ENCODE results near the gene POLR3F.
"Not testable (repeated sequence)": the region's sequence is repeated elsewhere in the genome, so short reads cannot be mapped to it uniquely, and the experiment has no call there.

Gene POLR3F

DNA sequence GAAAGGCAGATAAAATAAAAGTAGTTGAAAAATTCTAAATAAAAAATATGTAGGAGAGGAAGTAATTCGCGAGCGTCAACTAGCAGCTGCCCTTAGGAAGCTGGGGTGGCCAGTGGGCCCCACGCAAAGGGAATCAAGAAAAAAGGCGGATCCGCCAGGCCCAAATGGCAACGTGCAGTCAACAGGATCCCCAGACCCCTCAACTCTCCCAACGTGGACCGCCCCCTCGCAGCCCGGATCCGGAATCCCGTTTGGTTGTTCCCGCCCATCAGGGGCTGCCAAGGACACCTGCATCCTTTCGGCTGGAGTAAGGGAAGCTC is 656 bp upstream of the POLR3F start:
- Histone ChIP-seq H3K9me3 (ENCODE audit: insufficient read depth, low read depth, low read length) (no peaks in the 10 kb centered on the region), H3K27me3 (ENCODE audit: insufficient read depth, low read length) (no peaks in the 10 kb centered on the region), H3K27ac (ENCODE audit: low read length) (no peak overlapping the region), H3K9ac (ENCODE audit: low read depth, low read length) (peak overlapping the region; percentile 65; the same call in 1 of the 2 replicates), H3K36me3 (ENCODE audit: insufficient read depth, low read depth, low read length) (peaks cover 16% of the 10 kb centered on the region), H3K4me1 (ENCODE audit: insufficient read depth, low read length) (no peaks in the 10 kb centered on the region; the same call in 1 of the 2 replicates), H3K4me3 (ENCODE audit: low read length) (peak overlapping the region; percentile 88)

DNA sequence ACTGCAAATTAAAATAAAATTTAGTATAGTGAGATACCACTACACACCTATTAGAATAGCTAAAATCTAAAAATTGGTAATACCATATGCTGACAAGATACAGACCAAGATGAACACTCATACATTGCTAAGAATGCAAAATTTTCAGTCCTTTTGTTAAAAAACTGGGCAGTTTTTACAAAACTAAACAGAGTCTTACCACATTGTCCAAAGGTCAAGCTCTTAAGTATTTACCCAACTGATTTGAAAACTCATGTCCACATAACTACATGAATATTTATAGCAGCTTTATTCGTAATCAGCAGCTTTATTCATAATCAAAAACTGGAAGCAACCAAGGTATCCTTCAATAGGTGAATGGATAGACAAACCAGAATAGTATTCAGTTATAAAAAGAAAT is 10.0 kb downstream of the POLR3F start:
- Histone ChIP-seq H3K4me3 (ENCODE audit: low read length) (no peak overlapping the region), H3K9ac (ENCODE audit: low read depth, low read length) (no peak overlapping the region), H3K4me1 (ENCODE audit: insufficient read depth, low read length) (no peaks in the 10 kb centered on the region), H3K9me3 (ENCODE audit: insufficient read depth, low read depth, low read length) (no peaks in the 10 kb centered on the region), H3K27me3 (ENCODE audit: insufficient read depth, low read length) (no peaks in the 10 kb centered on the region), H3K27ac (ENCODE audit: low read length) (no peak overlapping the region), H3K36me3 (ENCODE audit: insufficient read depth, low read depth, low read length) (peaks cover 82% of the 10 kb centered on the region)

DNA sequence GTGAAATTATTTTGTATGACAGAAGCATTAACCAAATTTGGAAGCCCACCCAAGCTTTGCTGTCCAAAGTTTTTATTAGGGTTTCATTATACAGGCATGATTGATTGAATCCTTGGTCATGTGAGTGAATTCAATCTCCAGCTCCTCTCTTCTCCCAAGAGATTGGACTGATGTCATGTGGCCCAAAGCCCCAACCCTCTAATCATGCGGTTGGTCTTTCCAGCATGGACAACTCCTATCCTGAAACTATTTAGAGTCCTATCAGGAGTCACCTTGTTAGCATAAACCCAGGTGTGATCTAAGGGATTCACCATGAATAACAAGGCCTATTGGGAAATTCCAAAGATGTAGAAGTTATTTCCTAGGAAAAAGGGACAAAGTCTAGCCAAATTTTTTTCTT is 10.6 kb downstream of the POLR3F start:
- no peak overlapping the region for H3K4me3 ChIP-seq (ENCODE audit: low read length)
- H3K36me3 ChIP-seq (ENCODE audit: insufficient read depth, low read depth, low read length) = peaks cover 85% of the 10 kb centered on the region
- H3K9ac ChIP-seq (ENCODE audit: low read depth, low read length) = no peak overlapping the region
- no peaks in the 10 kb centered on the region for H3K27me3 ChIP-seq (ENCODE audit: insufficient read depth, low read length)
- H3K27ac ChIP-seq (ENCODE audit: low read length) = no peak overlapping the region
- no peaks in the 10 kb centered on the region for H3K4me1 ChIP-seq (ENCODE audit: insufficient read depth, low read length)
- no peaks in the 10 kb centered on the region for H3K9me3 ChIP-seq (ENCODE audit: insufficient read depth, low read depth, low read length)

DNA sequence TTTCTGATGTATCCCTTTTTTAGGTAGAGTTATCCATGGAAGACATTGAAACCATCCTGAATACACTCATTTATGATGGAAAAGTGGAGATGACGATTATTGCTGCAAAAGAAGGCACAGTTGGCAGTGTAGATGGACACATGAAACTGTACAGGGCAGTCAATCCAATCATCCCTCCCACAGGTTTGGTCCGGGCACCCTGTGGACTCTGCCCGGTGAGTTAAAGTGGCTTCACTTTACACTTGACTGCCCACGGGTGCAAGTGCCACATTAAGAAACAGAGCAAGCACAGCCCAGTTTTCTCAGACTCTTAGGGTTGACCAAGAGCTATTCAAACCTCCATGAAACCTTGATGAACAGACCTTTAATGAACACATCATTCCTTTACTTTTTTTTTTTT is 14.4 kb downstream of the POLR3F start:
- Histone ChIP-seq H3K4me1 (ENCODE audit: insufficient read depth, low read length) (no peaks in the 10 kb centered on the region), H3K27ac (ENCODE audit: low read length) (no peak overlapping the region), H3K36me3 (ENCODE audit: insufficient read depth, low read depth, low read length) (peaks cover 80% of the 10 kb centered on the region)

DNA sequence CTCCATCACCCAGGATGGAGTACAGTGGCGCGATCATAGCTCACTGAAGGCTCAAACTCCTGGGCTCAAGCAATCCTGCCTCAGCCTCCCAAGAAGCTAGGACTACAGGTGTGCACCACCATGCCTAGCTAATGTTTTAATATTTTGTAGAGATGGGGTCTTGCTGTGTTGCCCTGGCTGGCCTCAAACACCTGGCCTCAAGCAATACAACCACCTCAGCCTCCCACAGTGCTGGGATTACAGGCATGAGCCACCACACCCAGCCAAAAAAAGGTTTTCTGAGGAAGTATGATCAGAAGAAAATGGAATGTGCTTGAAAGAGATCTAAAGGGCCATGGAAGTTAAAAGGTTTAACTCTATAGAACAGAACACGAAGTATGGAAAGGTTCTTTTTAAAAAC is 21.1 kb downstream of the POLR3F start:
- H3K9me3 ChIP-seq (ENCODE audit: insufficient read depth, low read depth, low read length) = no peaks in the 10 kb centered on the region
- no peak overlapping the region for H3K9ac ChIP-seq (ENCODE audit: low read depth, low read length)
- no peak overlapping the region for H3K4me3 ChIP-seq (ENCODE audit: low read length)
- no peaks in the 10 kb centered on the region for H3K4me1 ChIP-seq (ENCODE audit: insufficient read depth, low read length)
- H3K36me3 ChIP-seq (ENCODE audit: insufficient read depth, low read depth, low read length) = peaks cover 75% of the 10 kb centered on the region
- no peaks in the 10 kb centered on the region for H3K27me3 ChIP-seq (ENCODE audit: insufficient read depth, low read length)
- no peak overlapping the region for H3K27ac ChIP-seq (ENCODE audit: low read length)

More for the DNA sequence above, 14.4 kb downstream of the POLR3F start:
- H3K9me3 ChIP-seq (ENCODE audit: insufficient read depth, low read depth, low read length) = no peaks in the 10 kb centered on the region
- H3K27me3 ChIP-seq (ENCODE audit: insufficient read depth, low read length) = no peaks in the 10 kb centered on the region
- no peak overlapping the region for H3K4me3 ChIP-seq (ENCODE audit: low read length)
- H3K9ac ChIP-seq (ENCODE audit: low read depth, low read length) = no peak overlapping the region

DNA sequence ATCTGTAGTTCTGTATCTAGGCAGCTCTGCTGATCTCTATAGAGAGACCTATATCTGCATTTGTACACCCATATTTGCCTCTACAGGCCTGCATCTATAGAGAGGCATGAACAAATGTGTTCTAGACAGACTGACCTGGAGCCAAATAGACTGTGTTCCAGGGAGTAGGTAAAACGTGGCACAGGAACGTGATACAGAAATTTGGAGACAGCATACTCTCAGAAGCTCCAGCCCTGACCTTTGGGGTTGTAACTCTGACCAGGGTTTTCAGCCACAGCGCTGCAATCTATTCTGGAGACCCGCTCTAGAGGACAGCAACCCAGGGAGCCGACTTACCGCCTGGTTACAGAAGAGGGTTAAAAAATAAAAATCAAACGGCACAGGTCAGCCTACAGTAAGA is 28.9 kb downstream of the POLR3F start:
- Histone ChIP-seq H3K9me3 (ENCODE audit: insufficient read depth, low read depth, low read length) (no peaks in the 10 kb centered on the region), H3K27ac (ENCODE audit: low read length) (no peak overlapping the region), H3K4me1 (ENCODE audit: insufficient read depth, low read length) (peaks cover 3% of the 10 kb centered on the region; the same call in 1 of the 2 replicates), H3K9ac (ENCODE audit: low read depth, low read length) (peak overlapping the region; percentile 89), H3K36me3 (ENCODE audit: insufficient read depth, low read depth, low read length) (peaks cover 24% of the 10 kb centered on the region), H3K27me3 (ENCODE audit: insufficient read depth, low read length) (no peaks in the 10 kb centered on the region), H3K4me3 (ENCODE audit: low read length) (peak overlapping the region; percentile 92)

DNA sequence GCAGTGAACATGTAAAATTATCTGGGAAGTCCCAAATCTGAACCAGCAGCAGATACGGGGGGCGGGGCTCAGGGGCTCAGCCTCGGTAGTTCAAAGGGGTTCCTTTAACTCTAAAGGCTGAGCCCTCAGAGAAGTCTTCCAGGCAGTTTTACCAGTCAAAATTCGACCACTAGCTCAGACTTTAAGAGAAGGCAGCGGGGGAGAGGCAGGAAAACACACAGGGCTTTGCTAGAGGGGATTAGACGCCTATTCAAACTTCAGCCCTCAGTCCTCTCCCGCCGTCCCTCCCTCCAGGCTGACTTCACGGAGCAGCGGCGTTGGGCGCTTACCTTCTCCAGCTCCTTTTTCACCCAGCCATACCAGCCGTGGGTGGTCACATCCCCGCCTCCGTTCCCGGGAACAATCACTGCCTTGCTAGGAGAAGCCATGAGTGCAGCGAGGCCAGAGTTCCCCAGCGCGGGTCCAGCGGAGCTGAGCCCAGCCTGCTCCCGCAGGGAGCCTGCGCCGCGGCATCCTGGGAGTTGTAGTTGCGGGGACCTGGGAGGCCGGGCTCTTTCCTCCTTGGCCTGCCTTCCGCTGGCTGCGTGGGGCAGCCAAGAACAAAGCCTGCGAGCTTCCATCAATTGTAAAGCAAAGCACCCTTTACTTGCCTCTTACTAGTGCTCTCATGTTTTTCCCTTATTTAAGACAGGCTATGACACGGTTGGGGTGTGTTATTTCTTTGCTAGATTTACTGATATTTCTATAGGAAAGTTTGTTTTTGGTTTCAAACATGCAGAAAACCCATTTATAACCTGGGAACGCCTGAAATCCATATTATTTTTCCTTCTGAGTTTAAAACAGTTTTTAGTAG is 29.8 kb downstream of the POLR3F start, which contains the start of gene RBBP9:
TSS of gene RBBP9 (minus strand) at position 486 of the 853 bp plus-strand sequence. CDS start at position 428, 58 bp downstream.
- peak within 1 kb of the TSS; percentile 89 for H3K9ac ChIP-seq (ENCODE audit: low read depth, low read length)
- H3K4me3 ChIP-seq (ENCODE audit: low read length) = peak within 1 kb of the TSS; percentile 92
- peaks cover 19% of the 10 kb centered on the region for H3K36me3 ChIP-seq (ENCODE audit: insufficient read depth, low read depth, low read length)
- H3K27me3 ChIP-seq (ENCODE audit: insufficient read depth, low read length) = no peaks in the 10 kb centered on the region
- H3K4me1 ChIP-seq (ENCODE audit: insufficient read depth, low read length) = peaks cover 3% of the 10 kb centered on the region; the same call in 1 of the 2 replicates
- H3K9me3 ChIP-seq (ENCODE audit: insufficient read depth, low read depth, low read length) = no peaks in the 10 kb centered on the region
- H3K27ac ChIP-seq (ENCODE audit: low read length) = no peak within 1 kb of the TSS

DNA sequence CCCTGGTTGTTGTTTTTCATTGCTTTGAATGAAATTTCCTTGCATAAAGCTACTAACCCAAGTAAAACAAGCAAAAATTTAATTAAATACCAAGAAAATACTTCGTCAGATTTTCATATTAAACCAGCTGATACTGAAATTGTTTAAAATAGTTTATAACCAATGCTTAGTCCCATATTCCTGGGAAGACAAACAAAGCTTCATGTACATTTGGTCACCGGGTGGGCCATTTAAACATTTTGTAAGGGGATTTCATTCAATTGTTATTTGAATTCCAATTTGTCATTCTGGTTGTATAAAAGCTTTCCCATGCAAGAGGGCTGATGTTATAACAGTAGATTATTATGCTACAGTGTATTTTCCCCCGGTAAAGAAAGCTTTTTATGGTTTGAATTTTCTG is 30.4 kb downstream of the POLR3F start:
- H3K9ac ChIP-seq (ENCODE audit: low read depth, low read length) = peak overlapping the region; percentile 28; the same call in 1 of the 2 replicates
- no peaks in the 10 kb centered on the region for H3K27me3 ChIP-seq (ENCODE audit: insufficient read depth, low read length)
- peaks cover 3% of the 10 kb centered on the region; the same call in 1 of the 2 replicates for H3K4me1 ChIP-seq (ENCODE audit: insufficient read depth, low read length)
- no peak overlapping the region for H3K27ac ChIP-seq (ENCODE audit: low read length)
- H3K9me3 ChIP-seq (ENCODE audit: insufficient read depth, low read depth, low read length) = no peaks in the 10 kb centered on the region
- H3K36me3 ChIP-seq (ENCODE audit: insufficient read depth, low read depth, low read length) = peaks cover 14% of the 10 kb centered on the region
- H3K4me3 ChIP-seq (ENCODE audit: low read length) = peak overlapping the region; percentile 92; the same call in 1 of the 2 replicates

DNA sequence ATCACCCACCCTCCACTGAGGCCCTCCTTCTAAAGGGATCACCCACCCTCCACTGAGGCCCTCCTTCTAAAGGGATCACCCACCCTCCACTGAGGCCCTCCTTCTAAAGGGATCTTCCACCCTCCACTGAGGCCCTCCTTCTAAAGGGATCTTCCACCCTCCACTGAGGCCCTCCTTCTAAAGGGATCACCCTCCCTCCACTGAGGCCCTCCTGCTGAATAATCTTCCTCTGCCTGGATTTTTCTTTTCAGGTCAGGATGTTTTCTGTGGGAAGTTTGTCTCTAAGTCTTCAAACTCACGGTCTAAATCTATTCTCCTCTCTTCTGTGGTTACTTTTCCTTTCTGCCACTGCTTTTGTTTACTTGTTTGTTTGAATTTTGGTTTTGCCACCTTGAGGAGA is 34.5 kb downstream of the POLR3F start:
- not testable (repeated sequence) for H3K9ac ChIP-seq (ENCODE audit: low read depth, low read length); H3K9me3 ChIP-seq (ENCODE audit: insufficient read depth, low read depth, low read length); H3K36me3 ChIP-seq (ENCODE audit: insufficient read depth, low read depth, low read length); H3K27me3 ChIP-seq (ENCODE audit: insufficient read depth, low read length); H3K27ac ChIP-seq (ENCODE audit: low read length); H3K4me1 ChIP-seq (ENCODE audit: insufficient read depth, low read length); H3K4me3 ChIP-seq (ENCODE audit: low read length)

DNA sequence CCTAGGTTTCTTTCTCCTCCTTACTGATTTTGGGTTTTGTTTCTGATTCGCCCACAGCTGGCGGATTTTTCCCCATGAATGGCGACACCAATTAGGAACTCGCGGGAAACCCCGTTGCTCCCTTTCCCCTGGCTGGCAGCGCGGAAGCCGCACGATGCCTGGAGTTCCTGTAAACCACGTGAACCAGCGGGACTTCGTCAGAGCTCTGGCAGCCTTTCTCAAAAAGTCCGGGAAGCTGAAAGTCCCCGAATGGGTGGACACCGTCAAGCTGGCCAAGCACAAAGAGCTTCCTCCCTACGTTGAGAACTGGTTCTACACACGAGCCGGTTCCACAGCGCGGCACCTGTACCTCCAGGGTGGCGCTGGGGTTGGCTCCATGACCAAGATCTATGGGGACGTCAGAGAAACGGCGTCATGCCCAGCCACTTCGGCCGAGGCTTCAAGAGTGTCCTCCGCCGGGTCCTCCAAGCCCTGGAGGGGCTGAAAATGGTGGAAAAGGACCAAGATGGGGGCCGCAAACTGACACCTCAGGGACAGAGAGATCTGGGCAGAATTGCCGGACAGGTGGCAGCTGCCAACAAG is 37.4 kb downstream of the POLR3F start:
- Histone ChIP-seq H3K9ac (ENCODE audit: low read depth, low read length) (no peak overlapping the region), H3K4me1 (ENCODE audit: insufficient read depth, low read length) (no peaks in the 10 kb centered on the region), H3K27me3 (ENCODE audit: insufficient read depth, low read length) (no peaks in the 10 kb centered on the region), H3K4me3 (ENCODE audit: low read length) (no peak overlapping the region), H3K27ac (ENCODE audit: low read length) (no peak overlapping the region), H3K36me3 (ENCODE audit: insufficient read depth, low read depth, low read length) (peaks cover 3% of the 10 kb centered on the region; the same call in 1 of the 2 replicates), H3K9me3 (ENCODE audit: insufficient read depth, low read depth, low read length) (no peaks in the 10 kb centered on the region)

DNA sequence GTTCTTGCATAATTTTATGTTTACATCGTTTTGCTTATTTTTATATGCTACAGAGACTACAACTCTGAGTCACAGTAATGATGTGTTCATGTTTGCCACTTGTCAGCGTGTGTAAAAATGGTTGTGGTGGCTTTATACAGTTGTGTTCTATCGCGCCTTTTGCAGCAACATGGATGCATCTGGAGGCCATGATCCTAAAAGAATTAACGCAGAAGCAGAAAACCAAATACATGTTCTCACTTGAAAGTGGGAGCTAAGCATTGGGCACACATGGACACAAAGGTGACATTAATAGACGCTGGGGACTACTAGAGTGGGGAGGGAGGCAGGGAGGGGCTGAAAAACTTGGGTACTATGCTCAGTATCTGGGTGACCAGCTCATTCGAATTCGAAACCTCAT is 39.6 kb downstream of the POLR3F start:
- peak overlapping the region; percentile 58 for H3K27ac ChIP-seq (ENCODE audit: low read length)
- H3K36me3 ChIP-seq (ENCODE audit: insufficient read depth, low read depth, low read length) = peaks cover 24% of the 10 kb centered on the region
- H3K9ac ChIP-seq (ENCODE audit: low read depth, low read length) = peak overlapping the region; percentile 94; the same call in 1 of the 2 replicates

More for the DNA sequence above, 39.6 kb downstream of the POLR3F start:
- Histone ChIP-seq H3K27me3 (ENCODE audit: insufficient read depth, low read length) (no peaks in the 10 kb centered on the region), H3K4me1 (ENCODE audit: insufficient read depth, low read length) (no peaks in the 10 kb centered on the region), H3K4me3 (ENCODE audit: low read length) (peak overlapping the region; percentile 85), H3K9me3 (ENCODE audit: insufficient read depth, low read depth, low read length) (no peaks in the 10 kb centered on the region)
